ENCODE results near the gene KANTR. TPM values are rescaled to one million over a fixed set of nuclear protein-coding genes. Genes with fewer than 3 reads are reported as not detected.

The KANTR gene
- total RNA-seq, 1 experiment from 2014 or later = 25.3 TPM

GRCh38 chrX:53125506-53125905, 31.6 kb downstream of the KANTR start:
- no peak overlapping the region for H3K4me2 ChIP-seq
- CTCF ChIA-PET = no interaction called here
- intact Hi-C loops (cut with micrococcal nuclease; ENCODE audit: unreplicated experiment) = no loop called here
- H3K4me3 ChIP-seq = no peak overlapping the region
- H4K20me1 ChIP-seq (ENCODE audit: insufficient read depth) = no peaks in the 10 kb centered on the region
- no TSS peak for BruUV-seq (replicated peaks)
- POLR2A ChIA-PET (ENCODE audit: unreplicated experiment) = no interaction called here
- TF ChIP-seq, protein P1, sequence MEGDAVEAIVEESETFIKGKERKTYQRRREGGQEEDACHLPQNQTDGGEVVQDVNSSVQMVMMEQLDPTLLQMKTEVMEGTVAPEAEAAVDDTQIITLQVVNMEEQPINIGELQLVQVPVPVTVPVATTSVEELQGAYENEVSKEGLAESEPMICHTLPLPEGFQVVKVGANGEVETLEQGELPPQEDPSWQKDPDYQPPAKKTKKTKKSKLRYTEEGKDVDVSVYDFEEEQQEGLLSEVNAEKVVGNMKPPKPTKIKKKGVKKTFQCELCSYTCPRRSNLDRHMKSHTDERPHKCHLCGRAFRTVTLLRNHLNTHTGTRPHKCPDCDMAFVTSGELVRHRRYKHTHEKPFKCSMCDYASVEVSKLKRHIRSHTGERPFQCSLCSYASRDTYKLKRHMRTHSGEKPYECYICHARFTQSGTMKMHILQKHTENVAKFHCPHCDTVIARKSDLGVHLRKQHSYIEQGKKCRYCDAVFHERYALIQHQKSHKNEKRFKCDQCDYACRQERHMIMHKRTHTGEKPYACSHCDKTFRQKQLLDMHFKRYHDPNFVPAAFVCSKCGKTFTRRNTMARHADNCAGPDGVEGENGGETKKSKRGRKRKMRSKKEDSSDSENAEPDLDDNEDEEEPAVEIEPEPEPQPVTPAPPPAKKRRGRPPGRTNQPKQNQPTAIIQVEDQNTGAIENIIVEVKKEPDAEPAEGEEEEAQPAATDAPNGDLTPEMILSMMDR (conservative IDR thresholded peaks at IDR 0.05) = no peak
- no peak for TF ChIP-seq EZH2 (IDR thresholded peaks at IDR 0.05; ENCODE audit: low read depth)
- no peaks in the 10 kb centered on the region for H3K9me3 ChIP-seq (ENCODE audit: insufficient read depth, low read depth)
- H3F3A ChIP-seq (ENCODE audit: insufficient read depth, low read depth) = no peaks in the 10 kb centered on the region
- no peaks in the 10 kb centered on the region for H3K9me2 ChIP-seq (ENCODE audit: insufficient read depth)
- no peak for DNase-seq
- no peak overlapping the region for H3K27ac ChIP-seq
- no peak overlapping the region for H2AFZ ChIP-seq
- H3K36me3 ChIP-seq (ENCODE audit: low read depth) = no peaks in the 10 kb centered on the region
- H3K4me1 ChIP-seq (replicated peaks; ENCODE audit: insufficient read depth) = no peaks in the 10 kb centered on the region
- H3K27me3 ChIP-seq (ENCODE audit: insufficient read depth, low read depth) = no peaks in the 10 kb centered on the region
- no peaks in the 10 kb centered on the region for H3K79me2 ChIP-seq (ENCODE audit: low read depth)

DNA sequence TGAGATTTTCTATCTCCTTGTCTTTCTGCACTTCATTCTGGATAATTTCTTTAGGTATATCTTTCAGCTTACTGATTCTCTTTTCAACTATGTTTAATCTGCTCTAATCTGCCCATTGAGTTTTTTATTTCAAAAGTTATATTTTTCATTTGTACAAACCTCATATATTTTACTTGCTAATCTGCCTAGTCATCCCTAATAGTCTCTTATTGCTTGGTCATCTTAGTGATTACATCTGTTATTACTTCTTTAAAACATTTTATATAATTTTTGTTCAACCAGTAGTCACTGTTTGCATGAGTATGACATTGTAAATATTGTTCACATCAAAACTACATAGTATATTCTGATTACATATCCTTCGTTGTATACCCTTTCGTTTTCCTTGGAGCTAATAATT, 32.4 kb downstream of the KANTR start:
- Histone ChIP-seq H3K27ac (no peak overlapping the region), H3K4me2 (no peak overlapping the region), H3K9me2 (ENCODE audit: insufficient read depth) (no peaks in the 10 kb centered on the region), H3F3A (ENCODE audit: insufficient read depth, low read depth) (no peaks in the 10 kb centered on the region), H3K27me3 (ENCODE audit: insufficient read depth, low read depth) (no peaks in the 10 kb centered on the region), H3K4me1 (replicated peaks; ENCODE audit: insufficient read depth) (no peaks in the 10 kb centered on the region), H3K4me3 (no peak overlapping the region), H3K9me3 (ENCODE audit: insufficient read depth, low read depth) (no peaks in the 10 kb centered on the region), H3K79me2 (ENCODE audit: low read depth) (no peaks in the 10 kb centered on the region), H4K20me1 (ENCODE audit: insufficient read depth) (no peaks in the 10 kb centered on the region), H2AFZ (no peak overlapping the region), H3K36me3 (ENCODE audit: low read depth) (no peaks in the 10 kb centered on the region)
- CTCF ChIA-PET = no interaction called here
- BruUV-seq (replicated peaks) = no TSS peak
- intact Hi-C loops (cut with micrococcal nuclease; ENCODE audit: unreplicated experiment) = loop anchor here (2.0 kb wide), 1 partner anchor 16 kb away; no protein-coding TSS in a partner anchor
- POLR2A ChIA-PET (ENCODE audit: unreplicated experiment) = no interaction called here
- TF ChIP-seq EZH2 (IDR thresholded peaks at IDR 0.05; ENCODE audit: low read depth) = no peak
- TF ChIP-seq, protein P1 (conservative IDR thresholded peaks at IDR 0.05) = no peak
- DNase-seq = no peak

- Histone ChIP-seq H3K4me1 (replicated peaks; ENCODE audit: insufficient read depth) (no peaks in the 10 kb centered on the region), H3K9me3 (ENCODE audit: insufficient read depth, low read depth) (no peaks in the 10 kb centered on the region), H3K27me3 (ENCODE audit: insufficient read depth, low read depth) (no peaks in the 10 kb centered on the region), H3F3A (ENCODE audit: insufficient read depth, low read depth) (no peaks in the 10 kb centered on the region), H4K20me1 (ENCODE audit: insufficient read depth) (no peaks in the 10 kb centered on the region), H3K4me2 (no peak overlapping the region), H3K36me3 (ENCODE audit: low read depth) (no peaks in the 10 kb centered on the region), H3K4me3 (no peak overlapping the region), H3K79me2 (ENCODE audit: low read depth) (no peaks in the 10 kb centered on the region), H2AFZ (no peak overlapping the region), H3K9me2 (ENCODE audit: insufficient read depth) (no peaks in the 10 kb centered on the region), H3K27ac (no peak overlapping the region)
- ChIA-PET CTCF (no interaction called here), POLR2A (ENCODE audit: unreplicated experiment) (no interaction called here)
- DNase-seq = no peak
- intact Hi-C loops (cut with micrococcal nuclease; ENCODE audit: unreplicated experiment) = no loop called here
- BruUV-seq (replicated peaks) = no TSS peak
- TF ChIP-seq EZH2 (IDR thresholded peaks at IDR 0.05; ENCODE audit: low read depth) = no peak
- TF ChIP-seq, protein P1 (conservative IDR thresholded peaks at IDR 0.05) = no peak
These were observed 34.3 kb downstream of the KANTR start for GRCh38 chrX:53128097-53128749.

All from PC-9 (cell line).